Esophagus (tissue), 2 donors: ENCODE results near the gene CERS4. TPM values are rescaled to one million over a fixed set of nuclear protein-coding genes. Genes with fewer than 3 reads are reported as not detected.
A peak's percentile ranks its signal among the peaks of the same experiment; 100 is the strongest.
"Not testable (repeated sequence)": the region's sequence is repeated elsewhere in the genome, so short reads cannot be mapped to it uniquely, and the experiment has no call there.

Experiments used
- H3K27ac ChIP-seq, 2 donors: one replicate each; pipeline ENCODE4 v1.5.1; 2013; ENCODE audit warnings: low read depth in 2 of 2, mild to moderate bottlenecking in 2 of 2, inconsistent platforms in 1 of 2, low read length in 1 of 2, moderate library complexity in 1 of 2
- H3K27me3 ChIP-seq, 2 donors: one replicate each; pipeline ENCODE4 v1.6.1; 2013; ENCODE audit warnings: low read length in 2 of 2, control low read depth in 1 of 2, mild to moderate bottlenecking in 1 of 2; ENCODE audit not compliant: insufficient read depth in 2 of 2, control insufficient read depth in 1 of 2
- H3K36me3 ChIP-seq, 2 donors: one replicate each; pipeline ENCODE4 v1.6.1; 2013; ENCODE audit warnings: low read length in 1 of 2; ENCODE audit not compliant: control insufficient read depth in 2 of 2, insufficient read depth in 2 of 2
- H3K4me1 ChIP-seq, 2 donors: one replicate each; pipeline ENCODE4 v1.6.1; 2013; ENCODE audit warnings: low read length in 1 of 2; ENCODE audit not compliant: control insufficient read depth in 2 of 2, insufficient read depth in 2 of 2
- H3K4me3 ChIP-seq, 2 donors: one replicate each; pipeline ENCODE4 v1.5.1; 2013; ENCODE audit warnings: low read length in 2 of 2, mild to moderate bottlenecking in 2 of 2, low read depth in 1 of 2, moderate library complexity in 1 of 2
- H3K9me3 ChIP-seq, 2 donors: one replicate each; pipeline ENCODE4 v1.6.1; 2013; ENCODE audit warnings: mild to moderate bottlenecking in 2 of 2, low read depth in 1 of 2, low read length in 1 of 2, moderate library complexity in 1 of 2; ENCODE audit not compliant: control insufficient read depth in 2 of 2, insufficient read depth in 1 of 2
- WGBS, 2 donors: extraction: QIAGEN DNeasy Blood & Tissue Kit; methylation state at CpG; one replicate each; pipeline ENCODE4 v1.1.7; 2013; 5-methylcytosine and 5-hydroxymethylcytosine counted together
- polyA plus RNA-seq, 2 donors: library from polyadenylated mRNA; stranded (reverse); fragments of 200-250 nt; gene quantifications; one replicate each; pipeline ENCODE4 v1.2.3, GENCODE V29; 2013
- donor health status: healthy with polysubstance abuse.
- donor health status: Bipolar disorder and iron deficiency.

The CERS4 gene
- polyA plus RNA-seq, 2 donors = 67.7 to 70.0 TPM

GRCh38 chr19:8240274-8241229, 31.4 kb downstream of the CERS4 start:
- Histone ChIP-seq H3K4me1 (peaks cover 0 to 16% of the 10 kb centered on the region in 2 donors), H3K27ac (peak overlapping the region in 1 of 2 donors; percentile 34), H3K36me3 (no peaks in the 10 kb centered on the region), H3K4me3 (no peak overlapping the region), H3K27me3 (no peaks in the 10 kb centered on the region), H3K9me3 (peaks cover 2 to 11% of the 10 kb centered on the region in 2 donors)
- 15 to 17% methylated on average over 17 of the region's 17 CpGs for WGBS, 2 donors

GRCh38 chr19:8241646-8242045, 32.5 kb downstream of the CERS4 start:
- H3K4me1 ChIP-seq = peaks cover 0 to 16% of the 10 kb centered on the region in 2 donors
- WGBS, 2 donors = 78 to 90% methylated on average over 4 of the region's 4 CpGs
- no peaks in the 10 kb centered on the region for H3K36me3 ChIP-seq
- H3K9me3 ChIP-seq = peaks cover 2 to 11% of the 10 kb centered on the region in 2 donors
- no peak overlapping the region for H3K4me3 ChIP-seq
- no peaks in the 10 kb centered on the region for H3K27me3 ChIP-seq
- peak overlapping the region in 1 of 2 donors; percentile 61 for H3K27ac ChIP-seq

- no peak overlapping the region for H3K4me3 ChIP-seq
- H3K4me1 ChIP-seq = peaks cover 0 to 16% of the 10 kb centered on the region in 2 donors
- no peaks in the 10 kb centered on the region for H3K36me3 ChIP-seq
- peak overlapping the region in 1 of 2 donors; percentile 61 for H3K27ac ChIP-seq
- peaks cover 2 to 11% of the 10 kb centered on the region in 2 donors for H3K9me3 ChIP-seq
- WGBS, 2 donors = 89 to 92% methylated on average over 4 of the region's 4 CpGs
- H3K27me3 ChIP-seq = no peaks in the 10 kb centered on the region
These were observed 33.1 kb downstream of the CERS4 start for GRCh38 chr19:8242211-8242821.

GRCh38 chr19:8243146-8243545, 34.0 kb downstream of the CERS4 start:
- Histone ChIP-seq H3K27me3 (no peaks in the 10 kb centered on the region), H3K27ac (peak overlapping the region in 1 of 2 donors; percentile 61), H3K4me3 (no peak overlapping the region), H3K4me1 (peaks cover 0 to 13% of the 10 kb centered on the region in 2 donors), H3K9me3 (peaks cover 2 to 11% of the 10 kb centered on the region in 2 donors), H3K36me3 (no peaks in the 10 kb centered on the region)
- WGBS, 2 donors = 67 to 92% methylated on average over 3 of the region's 3 CpGs

- 92 to 95% methylated on average over 3 of the region's 3 CpGs for WGBS, 2 donors
These were observed 35.3 kb downstream of the CERS4 start for GRCh38 chr19:8244442-8244841.

GRCh38 chr19:8245869-8246835, 37.0 kb downstream of the CERS4 start:
- H3K27ac ChIP-seq = no peak overlapping the region
- peaks cover 2 to 10% of the 10 kb centered on the region in 2 donors for H3K9me3 ChIP-seq
- 85 to 88% methylated on average over 11 of the region's 11 CpGs for WGBS, 2 donors
- peaks cover 0 to 3% of the 10 kb centered on the region in 2 donors for H3K36me3 ChIP-seq
- no peaks in the 10 kb centered on the region for H3K27me3 ChIP-seq
- peaks cover 0 to 9% of the 10 kb centered on the region in 2 donors for H3K4me1 ChIP-seq
- H3K4me3 ChIP-seq = no peak overlapping the region

More at GRCh38 chr19:8244442-8244841, 35.3 kb downstream of the CERS4 start:
- no peaks in the 10 kb centered on the region for H3K27me3 ChIP-seq
- H3K9me3 ChIP-seq = peaks cover 2 to 10% of the 10 kb centered on the region in 2 donors
- H3K36me3 ChIP-seq = no peaks in the 10 kb centered on the region
- no peak overlapping the region for H3K4me3 ChIP-seq
- H3K27ac ChIP-seq = peak overlapping the region in 1 of 2 donors; percentile 22
- peaks cover 0 to 10% of the 10 kb centered on the region in 2 donors for H3K4me1 ChIP-seq

GRCh38 chr19:8247129-8247890, 38.1 kb downstream of the CERS4 start:
- not testable (repeated sequence) for H3K9me3 ChIP-seq, H3K4me1 ChIP-seq, H3K4me3 ChIP-seq, H3K27me3 ChIP-seq, H3K36me3 ChIP-seq, H3K27ac ChIP-seq
- 93 to 94% methylated on average over 9 of the region's 9 CpGs for WGBS, 2 donors

GRCh38 chr19:8248348-8249328, 39.5 kb downstream of the CERS4 start:
- H3K4me3 ChIP-seq = no peak overlapping the region
- no peaks in the 10 kb centered on the region for H3K27me3 ChIP-seq
- 91 to 96% methylated on average over 8 of the region's 8 CpGs for WGBS, 2 donors
- no peak overlapping the region for H3K27ac ChIP-seq
- H3K9me3 ChIP-seq = peaks cover 0 to 2% of the 10 kb centered on the region in 2 donors
- peaks cover 0 to 5% of the 10 kb centered on the region in 2 donors for H3K36me3 ChIP-seq
- peaks cover 0 to 10% of the 10 kb centered on the region in 2 donors for H3K4me1 ChIP-seq
